B cell (primary cell): ENCODE data around the gene IL25.

ENCODE experiments used
- CTCF ChIP-seq: fragments of 200-600 bp; IDR thresholded peaks from one replicate; pipeline ENCODE4 v1.8.0; 2022; ENCODE audit warnings: antibody characterized with exemption, mild to moderate bottlenecking
- EZH2 ChIP-seq: IDR thresholded peaks from 2 replicates; pipeline ENCODE4 v1.6.1; 2012; ENCODE audit warnings: borderline replicate concordance, low read depth, mild to moderate bottlenecking, moderate library complexity, low read length; ENCODE audit not compliant: insufficient read depth, poor library complexity, severe bottlenecking

- TF ChIP-seq CTCF (no peak), EZH2 (no peak)
Measured at GRCh38 chr14:23358553-23359166, 13.9 kb upstream of the IL25 start.
